Measurements from ENCODE around the gene CFAP54. TPM values are rescaled to one million over a fixed set of nuclear protein-coding genes. Genes with fewer than 3 reads are reported as not detected.

CFAP54 gene
- total RNA-seq, 1 experiment from 2014 or later, result 0.16 TPM

DNA sequence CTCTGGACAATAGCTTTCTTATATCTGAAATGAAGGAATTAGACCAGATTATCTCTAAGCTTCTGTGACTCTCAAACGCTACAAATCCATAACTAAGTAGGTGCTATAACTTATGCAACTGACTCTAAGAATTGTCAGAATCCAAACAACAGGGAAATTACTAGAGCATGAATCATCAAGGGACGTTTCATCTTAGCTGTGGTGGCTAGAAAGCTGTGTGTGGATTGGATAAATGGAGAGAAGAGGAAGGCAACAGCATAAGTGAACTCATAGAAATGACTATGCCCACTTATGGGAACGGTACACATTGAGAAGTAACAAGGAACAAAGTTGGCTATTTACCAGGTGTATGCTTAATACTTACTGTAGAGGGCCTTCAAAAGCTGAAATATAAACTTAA, 321.7 kb downstream of the CFAP54 start:
- peak in 1 of 2 experiments; percentile 15 for DNase-seq
- H3K27ac ChIP-seq, result no peak overlapping the region
- H3K4me3 ChIP-seq, result no peak overlapping the region
- H3K4me1 ChIP-seq, result 0 out of 2 replicates have a peak, but pooled peaks cover 7% of the 10 kb centered on the region
- no peaks in the 10 kb centered on the region for H3K36me3 ChIP-seq
- H3K27me3 ChIP-seq, result no peaks in the 10 kb centered on the region
- H3K9me3 ChIP-seq (replicated peaks), result no peaks in the 10 kb centered on the region

DNA sequence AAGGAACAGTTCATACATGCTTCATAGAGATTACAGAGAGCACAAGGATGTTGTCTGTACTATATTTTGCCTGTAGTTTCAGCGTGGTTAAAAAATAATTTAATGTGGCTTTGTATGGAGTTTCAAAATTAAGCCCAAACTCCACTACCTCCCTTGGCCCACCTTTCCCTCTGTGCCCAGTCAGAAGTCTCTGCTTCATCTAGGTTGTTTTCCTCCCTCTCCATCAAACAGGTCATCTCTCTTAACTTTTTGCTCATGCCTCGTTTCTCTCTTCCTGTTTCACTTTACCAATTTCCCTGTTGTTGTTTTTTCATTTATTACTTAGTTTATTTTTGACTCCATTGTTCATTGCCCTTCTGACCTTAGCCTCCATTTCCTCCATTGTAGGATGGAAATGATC, 322.8 kb downstream of the CFAP54 start:
- 0 out of 2 replicates have a peak, but pooled peaks cover 7% of the 10 kb centered on the region for H3K4me1 ChIP-seq
- H3K36me3 ChIP-seq, result no peaks in the 10 kb centered on the region
- H3K27me3 ChIP-seq, result no peaks in the 10 kb centered on the region
- H3K9me3 ChIP-seq (replicated peaks), result no peaks in the 10 kb centered on the region
- no peak for DNase-seq
- no peak overlapping the region for H3K4me3 ChIP-seq
- H3K27ac ChIP-seq, result no peak overlapping the region

DNA sequence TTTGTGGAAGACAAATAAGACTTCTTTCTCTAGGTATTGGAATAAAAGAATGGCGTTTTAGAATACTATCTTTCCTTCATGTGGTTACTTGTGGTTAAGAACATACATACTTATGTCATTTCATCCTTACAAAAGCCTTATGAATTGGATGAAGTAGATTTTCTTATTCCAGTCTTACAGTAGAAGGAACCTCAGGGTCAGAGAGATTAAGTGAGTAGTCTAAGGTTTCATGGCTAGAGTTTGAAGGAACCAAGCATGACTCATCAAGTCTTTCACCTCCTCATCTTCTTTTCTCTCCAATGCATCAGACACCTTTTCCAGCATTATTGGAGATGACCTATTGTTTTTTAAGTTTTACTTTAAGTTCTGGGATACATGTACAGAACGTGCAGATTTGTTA, 324.8 kb downstream of the CFAP54 start:
- no peak for DNase-seq
- H3K27ac ChIP-seq, result no peak overlapping the region
- no peaks in the 10 kb centered on the region for H3K9me3 ChIP-seq (replicated peaks)
- 0 out of 2 replicates have a peak, but pooled peaks cover 7% of the 10 kb centered on the region for H3K4me1 ChIP-seq
- H3K27me3 ChIP-seq, result no peaks in the 10 kb centered on the region
- H3K4me3 ChIP-seq, result no peak overlapping the region
- no peaks in the 10 kb centered on the region for H3K36me3 ChIP-seq

DNA sequence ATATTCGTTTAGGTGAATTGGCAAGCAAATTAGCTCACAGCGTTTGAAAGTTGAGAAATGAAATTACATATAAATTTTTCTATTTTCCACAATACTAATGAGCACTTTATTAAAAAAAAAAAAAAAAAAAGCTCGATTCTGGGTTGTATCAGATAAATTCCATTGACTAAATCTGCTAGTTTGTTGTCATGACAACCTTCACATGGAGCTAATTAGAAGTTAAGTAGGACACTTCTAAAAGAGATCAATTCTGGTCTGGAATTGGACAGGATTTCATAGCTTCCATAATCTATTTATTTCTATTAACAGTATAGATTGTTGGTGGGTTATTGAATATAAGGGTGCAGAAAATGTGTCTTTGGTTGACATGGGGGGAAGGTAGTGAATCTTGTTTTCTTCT, 332.2 kb downstream of the CFAP54 start:
- no peak for DNase-seq
- Histone ChIP-seq H3K4me1 (no peaks in the 10 kb centered on the region), H3K4me3 (no peak overlapping the region), H3K27ac (no peak overlapping the region), H3K9me3 (replicated peaks) (no peaks in the 10 kb centered on the region), H3K27me3 (no peaks in the 10 kb centered on the region), H3K36me3 (no peaks in the 10 kb centered on the region)

DNA sequence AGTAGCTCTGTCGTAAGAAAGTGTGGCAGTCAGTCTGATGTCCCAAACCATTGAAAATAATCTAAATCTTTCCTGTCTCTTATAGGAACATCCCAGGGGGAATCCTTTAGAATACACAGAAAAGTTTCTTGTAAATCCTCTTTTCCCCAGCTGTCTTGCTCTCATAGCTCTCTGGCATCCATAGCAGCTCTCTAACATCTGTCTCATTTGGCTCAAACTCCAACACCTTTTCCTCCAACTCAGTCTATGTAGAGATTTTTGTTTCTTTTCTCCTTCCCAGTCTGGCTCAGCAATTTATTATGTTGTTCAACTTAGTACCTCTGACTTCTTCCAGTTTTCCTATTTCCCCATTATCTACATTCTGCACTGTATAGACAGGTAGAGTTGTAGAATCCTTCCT, 333.3 kb downstream of the CFAP54 start:
- H3K4me1 ChIP-seq, result no peaks in the 10 kb centered on the region
- no peaks in the 10 kb centered on the region for H3K36me3 ChIP-seq
- DNase-seq, result no peak
- H3K27ac ChIP-seq, result no peak overlapping the region
- H3K9me3 ChIP-seq (replicated peaks), result no peaks in the 10 kb centered on the region
- no peaks in the 10 kb centered on the region for H3K27me3 ChIP-seq
- no peak overlapping the region for H3K4me3 ChIP-seq

DNA sequence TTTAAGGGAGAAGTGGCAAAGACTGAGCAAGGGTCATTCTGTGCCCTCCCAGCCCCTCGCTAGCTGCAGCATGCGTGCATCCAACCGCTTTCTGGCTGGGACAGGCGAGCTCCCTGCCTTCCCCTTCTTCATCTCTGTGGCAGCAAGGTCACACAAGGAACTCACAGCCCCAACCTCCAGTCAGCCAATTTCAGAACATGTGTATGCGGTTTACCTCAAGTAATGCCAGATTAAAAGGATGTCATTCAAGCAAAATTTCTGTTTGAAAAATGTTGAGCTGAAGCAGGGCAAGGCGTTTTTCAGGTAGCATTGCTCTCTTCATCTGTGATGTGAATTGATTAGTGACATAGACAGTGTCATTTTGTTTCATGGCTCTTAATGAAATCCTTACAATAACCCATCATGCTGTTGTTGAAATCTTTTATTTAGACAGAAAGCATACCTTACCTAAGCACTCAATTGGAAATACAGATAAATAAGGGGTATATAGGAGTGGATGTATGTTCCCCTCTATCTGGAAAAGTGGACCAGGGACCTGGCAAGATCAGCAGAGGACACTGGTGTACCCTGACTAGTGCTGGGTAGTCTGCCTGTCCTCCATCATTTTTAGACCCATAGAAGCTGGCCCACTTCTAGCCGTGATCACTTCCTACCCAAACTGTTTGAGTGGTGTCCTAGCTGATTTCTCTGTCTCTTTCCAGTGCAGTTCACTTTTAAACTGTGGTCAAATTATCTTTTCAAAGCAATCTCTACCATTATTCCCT, 334.9 kb downstream of the CFAP54 start:
- H3K4me3 ChIP-seq, result no peak overlapping the region
- no peaks in the 10 kb centered on the region for H3K36me3 ChIP-seq
- H3K4me1 ChIP-seq, result no peaks in the 10 kb centered on the region
- no peak for DNase-seq
- H3K9me3 ChIP-seq (replicated peaks), result no peaks in the 10 kb centered on the region
- no peaks in the 10 kb centered on the region for H3K27me3 ChIP-seq
- H3K27ac ChIP-seq, result no peak overlapping the region

DNA sequence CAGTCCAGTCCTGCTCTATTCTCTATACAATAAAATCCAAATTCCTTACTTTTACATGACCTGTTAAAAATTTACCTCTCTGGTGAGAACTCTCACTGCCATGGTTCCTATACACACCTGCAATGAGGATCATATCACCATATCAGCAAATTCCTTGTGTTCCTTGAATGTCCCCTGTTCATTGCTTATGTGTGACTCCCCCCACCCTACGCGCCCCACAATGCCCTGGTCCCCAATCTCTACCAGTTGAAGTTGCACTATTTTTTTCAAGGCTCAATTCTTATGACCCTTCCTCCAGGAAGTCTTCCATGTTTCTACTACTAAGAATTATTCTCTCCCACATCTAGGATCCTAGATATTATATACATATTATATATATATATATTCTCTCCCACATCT, 335.5 kb downstream of the CFAP54 start:
- no peaks in the 10 kb centered on the region for H3K4me1 ChIP-seq
- no peak overlapping the region for H3K27ac ChIP-seq
- no peaks in the 10 kb centered on the region for H3K36me3 ChIP-seq
- no peaks in the 10 kb centered on the region for H3K9me3 ChIP-seq (replicated peaks)
- no peak overlapping the region for H3K4me3 ChIP-seq
- H3K27me3 ChIP-seq, result no peaks in the 10 kb centered on the region
- no peak for DNase-seq

DNA sequence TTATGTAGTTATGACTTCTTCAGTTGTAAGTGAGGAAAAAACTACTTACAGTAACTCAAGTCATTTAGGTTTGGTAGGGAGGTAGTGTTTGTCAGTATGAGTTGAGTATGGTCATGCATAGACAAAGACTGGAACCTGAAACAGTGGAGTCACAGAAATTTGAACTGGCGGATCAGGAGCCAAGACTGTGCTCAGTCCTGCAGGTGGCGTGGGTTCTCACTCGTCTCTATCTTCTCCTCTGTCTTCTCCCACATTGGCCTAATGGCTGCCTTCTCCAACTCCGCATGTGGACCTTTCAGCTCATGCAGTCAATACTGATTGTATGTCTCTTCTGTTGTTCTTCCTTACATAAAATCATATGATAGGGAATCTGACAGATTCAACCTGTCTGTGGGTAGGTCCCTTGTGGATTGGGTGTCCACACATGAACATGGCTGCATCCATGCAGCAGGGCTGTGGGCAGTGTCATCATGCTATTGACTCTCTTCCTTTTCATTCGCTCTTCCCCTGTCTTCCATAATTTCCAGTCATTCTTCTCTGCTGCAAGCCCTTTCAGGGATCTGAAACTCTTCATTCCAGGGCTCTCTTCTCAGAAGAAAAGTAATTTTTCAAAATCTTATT, 338.9 kb downstream of the CFAP54 start:
- no peaks in the 10 kb centered on the region for H3K36me3 ChIP-seq
- DNase-seq, result peak in 1 of 2 experiments; percentile 4
- no peaks in the 10 kb centered on the region for H3K4me1 ChIP-seq
- H3K9me3 ChIP-seq (replicated peaks), result no peaks in the 10 kb centered on the region
- H3K27ac ChIP-seq, result no peak overlapping the region
- H3K27me3 ChIP-seq, result no peaks in the 10 kb centered on the region
- no peak overlapping the region for H3K4me3 ChIP-seq

DNA sequence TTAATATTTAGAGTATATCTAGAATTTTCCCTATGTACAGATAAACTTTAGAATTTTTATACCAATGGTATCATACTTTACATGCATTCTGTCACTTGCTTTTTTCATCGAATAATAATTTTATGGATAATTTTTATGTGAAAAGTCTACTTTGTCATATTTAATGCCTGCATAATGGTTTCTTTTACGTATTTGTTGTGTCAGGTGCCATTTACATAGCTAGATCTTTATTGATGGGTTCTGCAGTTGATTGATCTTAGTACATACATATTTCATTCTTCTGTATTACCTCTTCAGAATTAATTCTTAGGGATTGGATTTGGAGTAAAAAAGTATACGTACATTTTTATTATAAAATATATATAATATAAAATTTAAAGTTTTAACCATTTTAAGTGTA, 340.0 kb downstream of the CFAP54 start:
- H3K4me3 ChIP-seq, result no peak overlapping the region
- H3K27me3 ChIP-seq, result no peaks in the 10 kb centered on the region
- no peaks in the 10 kb centered on the region for H3K36me3 ChIP-seq
- no peak for DNase-seq
- H3K4me1 ChIP-seq, result no peaks in the 10 kb centered on the region
- no peaks in the 10 kb centered on the region for H3K9me3 ChIP-seq (replicated peaks)
- H3K27ac ChIP-seq, result no peak overlapping the region

DNA sequence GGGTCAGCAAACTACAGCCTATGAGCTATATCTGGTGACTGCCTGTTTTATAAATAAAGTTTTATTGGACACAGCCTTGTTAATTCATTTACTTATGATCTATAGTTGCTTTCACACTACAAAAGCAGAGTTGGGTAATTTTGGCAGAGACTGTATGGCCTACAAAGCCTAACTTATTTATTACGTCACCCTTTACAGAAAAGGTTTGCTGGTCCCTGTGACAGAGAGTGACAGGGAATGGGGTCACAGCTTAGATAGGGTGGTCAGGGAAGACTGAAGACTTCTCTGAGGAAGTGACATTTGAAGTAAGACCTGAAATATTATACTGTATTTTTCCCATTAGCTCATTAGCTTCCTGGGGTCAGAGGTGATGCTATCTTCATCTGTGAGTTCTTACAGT, 342.0 kb downstream of the CFAP54 start:
- H3K4me3 ChIP-seq, result no peak overlapping the region
- no peaks in the 10 kb centered on the region for H3K9me3 ChIP-seq (replicated peaks)
- no peaks in the 10 kb centered on the region for H3K36me3 ChIP-seq
- DNase-seq, result no peak
- H3K27me3 ChIP-seq, result no peaks in the 10 kb centered on the region
- H3K4me1 ChIP-seq, result no peaks in the 10 kb centered on the region
- no peak overlapping the region for H3K27ac ChIP-seq

DNA sequence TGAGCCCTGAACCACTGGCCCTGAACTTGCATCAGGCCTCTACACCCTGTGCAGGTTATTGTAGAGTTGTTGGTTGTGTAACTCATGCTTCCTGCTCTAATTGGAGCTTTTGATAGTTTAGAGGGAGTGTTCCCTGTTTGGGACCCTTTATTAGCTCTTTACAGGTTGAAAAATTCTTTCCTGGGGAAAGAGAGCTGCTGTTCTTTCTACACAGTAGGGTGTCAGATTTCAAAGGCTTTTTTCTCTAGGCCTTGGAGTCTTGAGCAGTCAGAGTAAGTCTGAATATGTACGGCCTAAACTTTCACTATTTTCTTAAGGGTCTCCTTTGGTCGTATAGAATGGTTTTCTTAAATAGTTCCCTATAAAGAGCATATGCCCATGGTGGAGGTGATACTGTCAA, 356.9 kb downstream of the CFAP54 start:
- Histone ChIP-seq H3K4me3 (no peak overlapping the region), H3K27me3 (no peaks in the 10 kb centered on the region), H3K27ac (no peak overlapping the region), H3K4me1 (no peaks in the 10 kb centered on the region), H3K9me3 (replicated peaks) (no peaks in the 10 kb centered on the region), H3K36me3 (no peaks in the 10 kb centered on the region)
- DNase-seq, result no peak

DNA sequence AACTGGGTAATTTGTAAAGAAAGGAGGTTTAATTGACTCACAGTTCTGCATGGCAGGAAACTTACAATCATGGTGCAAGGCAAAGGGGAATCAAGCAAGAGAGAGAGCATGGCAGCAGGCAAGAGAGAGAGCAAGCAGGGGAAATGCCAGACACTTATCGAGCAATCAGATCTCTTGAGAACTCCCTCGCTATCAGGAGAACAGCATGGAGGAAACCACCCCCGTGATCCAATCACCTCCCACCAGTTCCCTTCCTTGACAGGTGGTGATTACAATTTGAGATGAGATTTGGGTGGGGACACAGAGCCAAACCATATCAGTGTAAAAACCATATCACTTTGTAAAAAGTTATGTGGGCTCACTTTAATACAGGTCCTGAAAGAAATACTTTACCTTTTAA, 361.3 kb downstream of the CFAP54 start:
- H3K27ac ChIP-seq, result no peak overlapping the region
- no peaks in the 10 kb centered on the region for H3K27me3 ChIP-seq
- H3K4me3 ChIP-seq, result no peak overlapping the region
- H3K9me3 ChIP-seq (replicated peaks), result no peaks in the 10 kb centered on the region
- no peaks in the 10 kb centered on the region for H3K4me1 ChIP-seq
- DNase-seq, result no peak
- H3K36me3 ChIP-seq, result no peaks in the 10 kb centered on the region

DNA sequence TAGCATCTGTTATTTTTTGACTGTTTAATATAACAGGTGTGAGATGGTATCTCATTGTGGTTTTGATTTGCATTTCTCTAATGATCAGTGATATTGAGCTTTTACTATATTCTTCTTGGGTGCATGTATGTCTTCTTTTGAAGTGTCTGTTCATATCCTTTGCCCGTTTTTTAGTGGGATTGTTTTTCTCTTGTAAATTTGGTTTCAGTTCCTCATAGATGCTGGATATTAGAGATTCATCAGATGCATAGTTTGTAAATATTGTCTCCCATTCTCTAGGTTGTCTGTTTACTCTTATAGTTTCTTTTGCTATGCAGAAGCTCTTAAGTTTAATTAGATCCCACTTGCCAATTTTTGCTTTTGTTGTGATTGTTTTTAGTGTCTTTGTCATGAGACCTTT, 368.8 kb downstream of the CFAP54 start:
- Histone ChIP-seq H3K36me3 (no peaks in the 10 kb centered on the region), H3K27me3 (no peaks in the 10 kb centered on the region), H3K9me3 (replicated peaks) (no peaks in the 10 kb centered on the region), H3K4me1 (no peaks in the 10 kb centered on the region), H3K27ac (no peak overlapping the region), H3K4me3 (no peak overlapping the region)
- DNase-seq, result no peak

DNA sequence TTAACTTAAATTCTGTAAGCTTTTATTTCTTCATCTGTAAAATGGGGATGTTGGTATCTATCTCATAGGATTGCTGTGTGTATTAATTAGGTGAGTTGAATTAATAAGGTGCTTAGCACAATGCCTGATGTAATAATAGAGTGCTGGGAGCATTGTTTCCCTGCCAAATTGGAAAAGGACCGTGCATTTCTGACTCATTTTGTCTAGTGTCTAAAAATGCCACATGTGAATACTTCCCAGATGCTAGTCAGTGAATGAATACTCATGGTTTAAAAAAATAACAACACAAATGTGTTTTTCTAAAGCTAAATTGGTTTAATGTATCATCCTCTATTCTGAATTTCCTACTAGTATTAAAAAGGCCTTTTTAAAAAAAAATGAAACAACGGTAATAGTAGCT, 372.3 kb downstream of the CFAP54 start:
- Histone ChIP-seq H3K9me3 (replicated peaks) (no peaks in the 10 kb centered on the region), H3K27me3 (no peaks in the 10 kb centered on the region), H3K27ac (no peak overlapping the region), H3K36me3 (no peaks in the 10 kb centered on the region), H3K4me3 (no peak overlapping the region), H3K4me1 (no peaks in the 10 kb centered on the region)
- DNase-seq, result no peak

DNA sequence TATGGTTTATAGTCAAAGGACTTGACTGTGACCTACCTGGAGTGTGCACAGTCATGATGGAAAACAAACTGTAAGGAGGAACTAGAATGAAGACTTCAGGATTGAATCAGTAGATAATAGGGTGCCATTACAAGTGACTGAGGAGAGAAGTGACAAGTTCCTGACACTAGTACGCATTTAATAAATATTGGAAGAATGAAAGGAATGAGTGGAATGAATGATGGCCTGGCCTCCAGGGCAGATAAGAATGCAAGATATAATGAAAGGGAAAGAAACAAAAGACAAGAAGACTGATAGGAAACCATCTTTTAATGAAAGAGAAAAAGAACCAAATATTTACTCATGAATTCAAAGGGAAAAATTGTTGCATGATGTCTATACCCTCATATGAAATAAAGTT, 372.9 kb downstream of the CFAP54 start:
- Histone ChIP-seq H3K9me3 (replicated peaks) (no peaks in the 10 kb centered on the region), H3K27me3 (no peaks in the 10 kb centered on the region)
- DNase-seq, result no peak

DNA sequence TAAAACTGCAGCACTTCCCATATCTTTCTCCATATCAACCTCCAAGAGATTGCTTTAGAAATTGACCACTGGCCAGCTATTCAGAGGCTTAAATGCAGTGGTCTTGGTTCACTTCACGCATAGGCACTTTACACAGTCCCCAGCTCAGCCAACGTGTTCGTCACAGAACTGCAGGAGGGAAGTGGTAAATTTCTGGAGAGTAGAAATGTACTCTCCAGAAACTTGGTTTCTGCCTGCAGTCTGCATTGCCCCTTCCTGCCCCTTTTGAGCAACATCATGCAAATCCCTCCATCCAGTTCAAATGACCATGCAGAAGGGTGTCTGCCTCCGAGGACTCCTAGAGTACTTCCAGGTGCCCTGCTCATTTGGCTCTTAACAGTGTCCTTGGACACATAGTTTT, 375.0 kb downstream of the CFAP54 start:
- no peak overlapping the region for H3K27ac ChIP-seq
- H3K36me3 ChIP-seq, result no peaks in the 10 kb centered on the region
- no peaks in the 10 kb centered on the region for H3K9me3 ChIP-seq (replicated peaks)
- DNase-seq, result no peak
- no peaks in the 10 kb centered on the region for H3K27me3 ChIP-seq
- no peak overlapping the region for H3K4me3 ChIP-seq
- no peaks in the 10 kb centered on the region for H3K4me1 ChIP-seq

More for the DNA sequence above, 372.9 kb downstream of the CFAP54 start:
- no peaks in the 10 kb centered on the region for H3K36me3 ChIP-seq
- no peak overlapping the region for H3K27ac ChIP-seq
- H3K4me1 ChIP-seq, result no peaks in the 10 kb centered on the region
- no peak overlapping the region for H3K4me3 ChIP-seq
